Keratinocyte (primary cell): ENCODE measurements around the gene FAM174B. TPM values are rescaled to one million over a fixed set of nuclear protein-coding genes. Genes with fewer than 3 reads are reported as not detected.

Source experiments
- DNase-seq: peaks from one replicate; pipeline ENCODE4 v3.0.0-alpha.2; 2011; ENCODE audit warnings: low read depth, missing footprints, low spot score
- FAIRE-seq: peaks from 2 replicates; lab custom pipeline; 2011; peaks lifted over from hg19 to GRCh38; lab: Jason Lieb, UNC
- H2AFZ ChIP-seq: 2 replicates; pipeline ENCODE4 v1.6.0; 2012; ENCODE audit warnings: low read length, control low read depth, inconsistent platforms; ENCODE audit not compliant: control insufficient read depth
- H3K27ac ChIP-seq: 2 replicates; pipeline ENCODE4 v1.5.1; 2011; ENCODE audit warnings: low read length; ENCODE audit not compliant: control insufficient read depth, insufficient read depth
- H3K27me3 ChIP-seq: 3 replicates; pipeline ENCODE4 v1.6.0; 2011; ENCODE audit warnings: low read length; ENCODE audit not compliant: control insufficient read depth, insufficient read depth; ENCODE audit errors: extremely low read depth
- H3K36me3 ChIP-seq, 2 experiments: 2 replicates in 1 of 2; 3 replicates in 1 of 2; pipeline ENCODE4 v1.5.1; 2011; ENCODE audit warnings: low read length in 2 of 2, mild to moderate bottlenecking in 1 of 2; ENCODE audit not compliant: control insufficient read depth in 2 of 2, insufficient read depth in 2 of 2; ENCODE audit errors: extremely low read depth in 1 of 2
- H3K4me1 ChIP-seq: 3 replicates; pipeline ENCODE4 v1.5.1; 2011; ENCODE audit warnings: low read length; ENCODE audit not compliant: control insufficient read depth, insufficient read depth; ENCODE audit errors: extremely low read depth
- H3K4me2 ChIP-seq: 3 replicates; pipeline ENCODE4 v1.6.0; 2011; ENCODE audit warnings: low read depth, low read length; ENCODE audit not compliant: control insufficient read depth, insufficient read depth; ENCODE audit errors: extremely low read depth
- H3K4me3 ChIP-seq, 3 experiments: fragments of 200-600 bp in 1 of 3; sonication (generic) in 1 of 3; 2 replicates in 2 of 3; 3 replicates in 1 of 3; pipeline ENCODE4 v1.5.1; 2011 to 2016; ENCODE audit warnings: low read length in 3 of 3, mild to moderate bottlenecking in 3 of 3, control low read depth in 2 of 3, inconsistent platforms in 1 of 3, low read depth in 1 of 3, mixed read lengths in 1 of 3, mixed run types in 1 of 3, moderate library complexity in 1 of 3; ENCODE audit not compliant: control insufficient read depth in 2 of 3, insufficient read depth in 2 of 3; ENCODE audit errors: extremely low read depth in 1 of 3
- H3K79me2 ChIP-seq: 2 replicates; pipeline ENCODE4 v1.6.0; 2012; ENCODE audit warnings: low read length; ENCODE audit not compliant: control insufficient read depth, insufficient read depth
- H3K9ac ChIP-seq: 3 replicates; pipeline ENCODE4 v1.6.0; 2011; ENCODE audit warnings: low read length; ENCODE audit not compliant: control insufficient read depth, insufficient read depth; ENCODE audit errors: extremely low read depth
- H3K9me1 ChIP-seq: 3 replicates; pipeline ENCODE4 v1.6.0; 2011; ENCODE audit warnings: low read length; ENCODE audit not compliant: control insufficient read depth, insufficient read depth; ENCODE audit errors: extremely low read depth
- H3K9me3 ChIP-seq: 2 replicates; pipeline ENCODE4 v1.5.1; 2012; ENCODE audit warnings: low read depth, low read length; ENCODE audit not compliant: control insufficient read depth
- H4K20me1 ChIP-seq: 3 replicates; pipeline ENCODE4 v1.6.0; 2011; ENCODE audit warnings: low read length; ENCODE audit not compliant: control insufficient read depth, insufficient read depth; ENCODE audit errors: extremely low read depth
- EZH2 ChIP-seq: IDR thresholded peaks from one replicate; pipeline ENCODE4 v1.6.1; 2012; ENCODE audit warnings: inconsistent platforms, mild to moderate bottlenecking, low read length, moderate library complexity
- dilution Hi-C: fragments of 300-500 bp; cut with MboI; formaldehyde crosslinking; loops from one replicate; pipeline ENCODE4 v1.7.0; 2020; ENCODE audit warnings: low sequenced_read_pairs; ENCODE audit not compliant: extremely low pct_ligation_motif_present
- polyA plus RNA-seq, 5 experiments: library from polyadenylated mRNA; depleted of rRNA in 3 of 5; stranded (reverse) in 3 of 5; stranded (forward) in 1 of 5; unstranded in 1 of 5; fragments of >200 nt; gene quantifications; 1 replicate in 1 of 5; 2 replicates in 3 of 5; 3 replicates in 1 of 5; pipeline versions ENCODE4 v1.2.1 to v1.2.3, GENCODE V29; 2011 to 2012; ENCODE audit warnings: missing spikeins in 2 of 5, low read depth in 1 of 5, low replicate concordance in 1 of 5
- TF ChIP-seq, protein P1 (sequence below), 3 experiments: IDR thresholded peaks in 1 of 3; conservative IDR thresholded peaks in 1 of 3; optimal IDR thresholded peaks in 1 of 3; 2 replicates in 2 of 3; 3 replicates in 1 of 3; pipeline versions ENCODE3 to v1.5.1; 2011; ENCODE audit warnings: low read length in 3 of 3, mild to moderate bottlenecking in 3 of 3, moderate library complexity in 2 of 3, control low read depth in 1 of 3, inconsistent platforms in 1 of 3; ENCODE audit not compliant: insufficient read depth in 2 of 3; ENCODE audit errors: extremely low read depth in 1 of 3

Gene FAM174B
- polyA plus RNA-seq, 1 donor (not counting 4 experiments of a cell fraction or from before 2014, with no cell fraction given): 0.73 TPM

DNA sequence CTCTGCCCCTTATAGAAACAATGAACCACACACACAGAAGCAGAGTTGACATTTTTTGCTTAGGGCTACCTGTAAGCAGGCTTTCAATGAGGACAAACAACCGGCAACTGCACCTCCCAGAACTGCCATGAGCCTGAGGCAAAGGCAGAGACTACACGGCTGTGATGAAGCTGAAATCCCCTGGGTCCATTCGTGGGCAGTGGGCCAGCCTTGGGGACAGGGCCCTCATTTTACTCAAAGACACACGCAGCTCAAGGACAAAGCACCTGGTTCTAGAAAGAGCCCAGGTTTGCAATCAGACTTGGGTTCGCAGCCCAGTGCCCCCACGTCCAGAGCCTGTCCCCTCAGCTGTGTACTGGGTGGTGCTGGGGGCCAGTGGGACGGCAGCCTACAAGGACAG lies 17.9 kb downstream of the FAM174B start:
- Histone ChIP-seq H3K79me2 (no peaks in the 10 kb centered on the region), H3K4me3 (no peak overlapping the region)

DNA sequence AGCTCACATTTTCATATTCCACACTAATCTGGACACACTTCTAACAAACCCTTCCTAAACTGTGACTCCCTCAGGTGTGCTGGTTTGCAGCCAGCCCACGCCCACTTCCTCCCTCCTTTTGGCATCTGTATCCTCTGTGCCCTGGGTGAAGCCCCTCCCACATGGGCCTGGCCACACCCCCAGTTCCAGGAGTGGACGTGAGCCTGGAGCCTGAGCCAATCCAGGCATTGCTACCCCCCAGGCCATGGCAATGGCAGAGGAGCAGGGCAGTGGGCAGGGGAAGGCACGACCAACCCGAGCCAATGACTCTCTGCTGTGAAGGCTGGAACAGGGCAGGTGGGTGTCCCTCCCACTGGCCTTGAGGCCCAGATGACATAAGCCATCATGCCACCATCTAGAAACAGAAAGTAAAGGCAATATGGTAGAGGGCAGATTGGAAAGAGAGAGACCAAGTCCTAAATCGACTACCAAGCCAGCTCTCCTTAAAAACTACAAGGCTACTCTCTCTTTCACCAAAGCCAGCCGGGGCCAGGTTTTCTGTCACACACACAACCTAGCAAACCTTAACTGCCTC lies 18.6 kb downstream of the FAM174B start:
- H3K79me2 ChIP-seq: no peaks in the 10 kb centered on the region
- no peak overlapping the region for H3K27ac ChIP-seq
- no peak for TF ChIP-seq EZH2
- TF ChIP-seq, protein P1, sequence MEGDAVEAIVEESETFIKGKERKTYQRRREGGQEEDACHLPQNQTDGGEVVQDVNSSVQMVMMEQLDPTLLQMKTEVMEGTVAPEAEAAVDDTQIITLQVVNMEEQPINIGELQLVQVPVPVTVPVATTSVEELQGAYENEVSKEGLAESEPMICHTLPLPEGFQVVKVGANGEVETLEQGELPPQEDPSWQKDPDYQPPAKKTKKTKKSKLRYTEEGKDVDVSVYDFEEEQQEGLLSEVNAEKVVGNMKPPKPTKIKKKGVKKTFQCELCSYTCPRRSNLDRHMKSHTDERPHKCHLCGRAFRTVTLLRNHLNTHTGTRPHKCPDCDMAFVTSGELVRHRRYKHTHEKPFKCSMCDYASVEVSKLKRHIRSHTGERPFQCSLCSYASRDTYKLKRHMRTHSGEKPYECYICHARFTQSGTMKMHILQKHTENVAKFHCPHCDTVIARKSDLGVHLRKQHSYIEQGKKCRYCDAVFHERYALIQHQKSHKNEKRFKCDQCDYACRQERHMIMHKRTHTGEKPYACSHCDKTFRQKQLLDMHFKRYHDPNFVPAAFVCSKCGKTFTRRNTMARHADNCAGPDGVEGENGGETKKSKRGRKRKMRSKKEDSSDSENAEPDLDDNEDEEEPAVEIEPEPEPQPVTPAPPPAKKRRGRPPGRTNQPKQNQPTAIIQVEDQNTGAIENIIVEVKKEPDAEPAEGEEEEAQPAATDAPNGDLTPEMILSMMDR (optimal IDR thresholded peaks at IDR 0.05 in 1 of 3, IDR thresholded peaks at IDR 0.05 in 1 of 3, conservative IDR thresholded peaks at IDR 0.05 in 1 of 3; ENCODE audit: extremely low read depth in 1 of 3, insufficient read depth in 2 of 3, low read length in 3 of 3): no peak
- no peaks in the 10 kb centered on the region for H3K9me1 ChIP-seq
- FAIRE-seq: no peak
- H3K4me3 ChIP-seq: no peak overlapping the region
- no peak overlapping the region for H3K4me2 ChIP-seq
- DNase-seq: no peak
- H3K27me3 ChIP-seq: no peaks in the 10 kb centered on the region
- no peaks in the 10 kb centered on the region for H3K9me3 ChIP-seq
- H3K9ac ChIP-seq: no peak overlapping the region
- H3K4me1 ChIP-seq: no peaks in the 10 kb centered on the region
- dilution Hi-C loops: no loop called here
- H2AFZ ChIP-seq: no peak overlapping the region
- no peaks in the 10 kb centered on the region for H3K36me3 ChIP-seq
- H4K20me1 ChIP-seq: no peaks in the 10 kb centered on the region

More for the DNA sequence above, 17.9 kb downstream of the FAM174B start:
- H2AFZ ChIP-seq: no peak overlapping the region
- H3K9me1 ChIP-seq: no peaks in the 10 kb centered on the region
- H4K20me1 ChIP-seq: no peaks in the 10 kb centered on the region
- dilution Hi-C loops: no loop called here
- H3K27me3 ChIP-seq: no peaks in the 10 kb centered on the region
- no peak for TF ChIP-seq EZH2
- TF ChIP-seq, protein P1 (optimal IDR thresholded peaks at IDR 0.05 in 1 of 3, IDR thresholded peaks at IDR 0.05 in 1 of 3, conservative IDR thresholded peaks at IDR 0.05 in 1 of 3; ENCODE audit: extremely low read depth in 1 of 3, insufficient read depth in 2 of 3, low read length in 3 of 3): no peak
- DNase-seq (no peak), FAIRE-seq (no peak)
- H3K9me3 ChIP-seq: no peaks in the 10 kb centered on the region
- no peak overlapping the region for H3K9ac ChIP-seq
- no peaks in the 10 kb centered on the region for H3K36me3 ChIP-seq
- H3K4me2 ChIP-seq: no peak overlapping the region
- H3K4me1 ChIP-seq: no peaks in the 10 kb centered on the region
- no peak overlapping the region for H3K27ac ChIP-seq
